ENCODE data around the gene GSN. TPM values are rescaled to one million over a fixed set of nuclear protein-coding genes. Genes with fewer than 3 reads are reported as not detected.

Gene GSN
- total and polyA plus RNA-seq, 2 of the 13 experiments (the other 11 are each of a cell fraction or from before 2014, with no cell fraction given) = 294 to 307 TPM

DNA sequence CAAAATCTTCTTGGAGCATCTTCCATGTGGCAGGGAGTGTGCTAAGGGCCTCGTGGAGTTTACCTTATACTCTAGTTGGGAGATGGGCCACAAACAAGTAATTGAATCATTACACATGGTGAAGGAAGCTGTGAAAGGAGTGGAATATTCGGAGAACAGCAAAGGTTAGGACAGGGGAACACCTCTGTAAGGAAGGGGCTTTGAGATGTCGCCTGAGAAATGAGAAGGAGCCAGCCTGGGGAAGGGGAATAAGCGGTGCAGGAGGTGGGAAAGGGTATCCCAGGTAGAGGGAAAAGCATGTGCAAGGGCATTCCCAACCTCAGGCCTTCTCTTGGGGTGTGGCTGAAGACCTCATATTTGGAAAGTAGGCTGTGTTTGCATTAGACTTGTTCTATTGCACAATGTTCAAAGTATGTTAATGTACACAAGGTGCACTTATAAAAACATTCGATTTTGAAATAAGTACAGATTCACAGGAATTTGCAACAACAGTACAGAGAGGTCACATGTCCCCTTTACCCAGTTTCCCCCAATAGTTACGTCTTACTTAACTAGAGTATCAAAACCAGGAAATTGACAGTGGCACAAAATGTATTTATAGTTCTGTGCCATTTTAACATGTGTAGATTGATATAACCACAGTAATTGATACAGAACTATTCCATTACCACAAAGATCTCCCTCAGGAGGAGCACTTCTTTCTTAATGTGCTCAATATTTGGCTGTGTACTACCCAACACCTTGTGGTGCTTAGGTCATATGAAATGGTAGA is 104.5 kb downstream of the GSN start (continued):
- TF ChIP-seq KLF12 (CRISPR knock-in tag; IDR thresholded peaks at IDR 0.05; ENCODE audit: borderline replicate concordance) (peak; percentile 87), NFIC (IDR thresholded peaks at IDR 0.05; ENCODE audit: low read length) (peak; percentile 80), YEATS4 (CRISPR knock-in tag; IDR thresholded peaks at IDR 0.05; ENCODE audit: borderline replicate concordance) (peak; percentile 64; the same call in 1 of the 2 replicates), ZNF367 (CRISPR knock-in tag; IDR thresholded peaks at IDR 0.05; ENCODE audit: borderline replicate concordance) (no peak), HNRNPUL1 (IDR thresholded peaks at IDR 0.05; ENCODE audit: low read depth, low read length) (no peak), TFDP2 (CRISPR knock-in tag; IDR thresholded peaks at IDR 0.05) (peak; percentile 18; the same call in 1 of the 2 replicates), MXI1 (IDR thresholded peaks at IDR 0.05; ENCODE audit: borderline replicate concordance, low read depth, low read length) (peak; percentile 44; the same call in 1 of the 3 replicates), ZNF740 (CRISPR knock-in tag; IDR thresholded peaks at IDR 0.05) (0 out of 2 replicates have a peak, but pooled peaks have one; percentile 25), ZNF17 (CRISPR knock-in tag; IDR thresholded peaks at IDR 0.05) (no peak), CC2D1A (CRISPR knock-in tag; IDR thresholded peaks at IDR 0.05) (no peak), CCAR2 (optimal IDR thresholded peaks at IDR 0.05; ENCODE audit: low read depth, low read length) (no peak), ZNF724P (CRISPR knock-in tag; IDR thresholded peaks at IDR 0.05; ENCODE audit: borderline replicate concordance) (no peak), NCOA2 (CRISPR knock-in tag; IDR thresholded peaks at IDR 0.05) (peak; percentile 92), ZBTB20 (CRISPR knock-in tag; IDR thresholded peaks at IDR 0.05; ENCODE audit: borderline replicate concordance, low read depth) (peak; percentile 59; the same call in 1 of the 2 replicates), RXRB (CRISPR knock-in tag; IDR thresholded peaks at IDR 0.05; ENCODE audit: borderline replicate concordance) (peak; percentile 88), LCORL (IDR thresholded peaks at IDR 0.05) (0 out of 2 replicates have a peak, but pooled peaks have one; percentile 58), LCORL (CRISPR knock-in tag; IDR thresholded peaks at IDR 0.05) (peak; percentile 89), PATZ1 (CRISPR knock-in tag; IDR thresholded peaks at IDR 0.05) (peak; percentile 41; the same call in 1 of the 2 replicates), CCDC6 (CRISPR knock-in tag; IDR thresholded peaks at IDR 0.05) (peak; percentile 85), PHF8 (CRISPR knock-in tag; IDR thresholded peaks at IDR 0.05) (no peak), DPF2 (CRISPR knock-in tag; IDR thresholded peaks at IDR 0.05; ENCODE audit: borderline replicate concordance, low read depth) (peak; percentile 72; the same call in 1 of the 2 replicates), ZNF564 (CRISPR knock-in tag; IDR thresholded peaks at IDR 0.05) (peak; percentile 13; the same call in 1 of the 2 replicates), SAFB2 (CRISPR knock-in tag; IDR thresholded peaks at IDR 0.05; ENCODE audit: borderline replicate concordance, low read depth) (no peak)
- TF ChIP-seq, protein P1, sequence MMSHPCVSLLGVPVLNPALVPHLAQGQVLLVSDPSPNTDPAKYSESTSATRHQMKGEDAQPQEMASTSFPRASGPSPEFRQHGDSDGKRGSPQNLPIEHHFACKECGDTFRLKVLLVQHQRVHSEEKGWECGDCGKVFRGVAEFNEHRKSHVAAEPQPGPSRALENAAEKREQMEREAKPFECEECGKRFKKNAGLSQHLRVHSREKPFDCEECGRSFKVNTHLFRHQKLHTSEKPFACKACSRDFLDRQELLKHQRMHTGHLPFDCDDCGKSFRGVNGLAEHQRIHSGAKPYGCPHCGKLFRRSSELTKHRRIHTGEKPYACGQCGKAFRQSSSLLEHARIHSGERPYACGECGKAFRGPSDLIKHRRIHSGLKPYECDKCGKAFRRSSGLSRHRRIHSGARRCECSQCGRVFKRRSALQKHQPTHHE (CRISPR knock-in tag; IDR thresholded peaks at IDR 0.05; ENCODE audit: borderline replicate concordance) = peak; percentile 49; the same call in 1 of the 2 replicates

All from HepG2 (cell line).